Suprapubic skin (tissue), 3 donors: ENCODE data around the gene HEYL.

Experiments
- CTCF ChIP-seq, 2 donors: fragments of 200-600 bp in 1 of 2; fragments of 450-650 bp in 1 of 2; sonication (generic) in 1 of 2; IDR thresholded peaks; one replicate each; pipeline ENCODE4 v1.5.1; 2016 to 2019; ENCODE audit warnings: antibody characterized with exemption in 2 of 2, mild to moderate bottlenecking in 1 of 2, moderate library complexity in 1 of 2
- POLR2AphosphoS5 ChIP-seq, 3 donors: sonication (generic); formaldehyde crosslinking; IDR thresholded peaks; one replicate each; pipeline ENCODE4 v1.6.1; 2017; ENCODE audit warnings: antibody characterized with exemption in 3 of 3

- no peak for TF ChIP-seq POLR2AphosphoS5 (IDR thresholded peaks at IDR 0.05)
- TF ChIP-seq CTCF (IDR thresholded peaks at IDR 0.05) = no peak
These were observed 9.1 kb upstream of the HEYL start for GRCh38 chr1:39648496-39648895.
